ENCODE measurements around the gene MACROH2A2. TPM values are rescaled to one million over a fixed set of nuclear protein-coding genes. Genes with fewer than 3 reads are reported as not detected.

MACROH2A2 gene
- total and polyA plus RNA-seq, 4 experiments from 2014 or later, result 4.6 to 5.6 (median 5.1) TPM

DNA sequence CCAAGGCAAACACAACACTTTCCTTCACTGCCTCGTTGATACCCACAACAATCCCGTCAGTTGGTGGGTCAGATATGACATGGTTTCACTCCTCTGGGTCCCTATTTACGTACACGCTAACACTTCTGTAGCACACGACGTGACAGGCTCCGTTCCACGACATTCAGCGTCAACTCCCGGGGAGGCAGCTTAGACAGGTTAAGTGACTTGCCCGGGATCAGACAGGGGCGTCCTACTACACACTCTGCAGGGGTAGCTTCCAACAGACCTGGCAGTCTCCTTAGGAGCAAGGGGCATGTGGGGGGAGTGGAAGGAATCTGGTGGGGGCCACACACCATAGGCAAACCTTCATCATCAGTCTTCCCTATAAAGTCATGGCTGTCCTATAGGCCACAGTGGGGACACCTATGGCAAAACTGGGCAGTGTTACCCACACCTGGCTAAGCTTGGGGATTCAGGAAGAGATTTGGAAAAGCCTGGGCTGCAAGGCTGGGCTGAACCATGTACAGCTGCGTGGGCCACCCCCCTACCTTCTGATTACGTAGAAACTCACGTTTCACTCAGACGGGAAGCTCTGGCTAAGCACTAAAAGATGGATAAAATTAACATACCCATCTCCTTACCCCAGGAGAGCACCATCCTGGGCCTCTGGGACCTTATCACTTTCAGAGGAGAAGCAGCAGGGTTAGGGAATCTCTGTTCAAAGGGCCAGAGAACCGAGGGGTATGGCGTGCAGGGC is 91.9 kb downstream of the MACROH2A2 start:
- intact Hi-C loops (cut with micrococcal nuclease), result loop anchor here (1.0 kb wide), 1 partner anchor 28 kb away; no protein-coding TSS in a partner anchor
- DNase-seq, result no peak
- POLR2A ChIA-PET (ENCODE audit: partially characterized antibody), result interaction anchor here (2.2 to 5.3 kb wide), 7 partner anchors 8 to 88 kb away, joined by 10 to 119 read pairs (median 23); partner anchors contain the start of genes PPA1 and SAR1A
- Histone ChIP-seq H3K9me3 (ENCODE audit: control insufficient read depth in 1 of 2, low read length in 2 of 2) (no peaks in the 10 kb centered on the region), H3K27me3 (ENCODE audit: insufficient read depth, low read length) (no peaks in the 10 kb centered on the region), H3K4me3 (ENCODE audit: low read length in 2 of 2) (peak overlapping the region; percentile 6 to 87), H3K27ac (ENCODE audit: low read depth, low read length) (peak overlapping the region; percentile 78), H3K4me1 (ENCODE audit: insufficient read depth, low read length) (peaks cover 33% of the 10 kb centered on the region), H3K36me3 (ENCODE audit: insufficient read depth, low read length) (no peaks in the 10 kb centered on the region)
- peak overlapping the region; percentile 29 to 92 (median 59) for H3K27ac Mint-ChIP-seq
- peaks cover 11 to 47% (median 30%) of the 10 kb centered on the region in 4 donors for H3K4me1 Mint-ChIP-seq
- CTCF ChIA-PET (ENCODE audit: partially characterized antibody), result interaction anchor here (0.6 to 7.9 kb wide), 12 partner anchors 17 to 1017 kb away, joined by 3 to 153 read pairs (median 8); partner anchors contain the start of gene SAR1A
- no peaks in the 10 kb centered on the region for H3K27me3 Mint-ChIP-seq
- peak overlapping the region; percentile 75 to 91 (median 86) for H3K4me3 Mint-ChIP-seq
- H3K9me3 Mint-ChIP-seq, result no peaks in the 10 kb centered on the region
- H3K36me3 Mint-ChIP-seq, result peaks cover 7 to 22% of the 10 kb centered on the region in 2 donors

DNA sequence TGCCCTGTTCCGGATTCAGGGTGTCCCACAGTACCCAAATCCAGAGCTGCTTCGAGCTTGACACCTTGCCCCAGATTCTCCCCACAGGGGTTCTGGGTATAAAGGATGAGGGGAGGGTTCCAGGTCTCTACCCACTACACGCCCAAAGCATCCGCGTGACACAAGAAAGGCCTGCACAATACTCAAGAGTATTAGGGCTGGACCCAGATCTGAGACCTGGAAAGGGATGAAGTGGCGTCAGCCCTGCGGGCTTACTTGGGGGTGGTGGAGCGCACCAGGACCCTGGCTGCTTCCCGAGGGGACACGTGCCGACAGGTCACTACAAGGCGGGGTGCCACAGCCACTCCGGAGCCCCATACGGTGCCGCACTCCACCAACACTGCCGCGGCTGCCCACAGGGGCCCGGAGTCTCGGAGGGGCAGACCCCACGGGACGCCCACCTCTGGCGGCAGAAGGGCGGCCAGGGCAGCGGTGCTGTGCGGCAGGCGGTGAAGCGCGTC is 92.6 kb downstream of the MACROH2A2 start:
- Histone ChIP-seq H3K4me3 (ENCODE audit: low read length in 2 of 2) (peak overlapping the region; percentile 6 to 87), H3K36me3 (ENCODE audit: insufficient read depth, low read length) (peaks cover 7% of the 10 kb centered on the region), H3K9me3 (ENCODE audit: control insufficient read depth in 1 of 2, low read length in 2 of 2) (no peaks in the 10 kb centered on the region), H3K4me1 (ENCODE audit: insufficient read depth, low read length) (peaks cover 33% of the 10 kb centered on the region), H3K27ac (ENCODE audit: low read depth, low read length) (peak overlapping the region; percentile 78), H3K27me3 (ENCODE audit: insufficient read depth, low read length) (no peaks in the 10 kb centered on the region)
- POLR2A ChIA-PET (ENCODE audit: partially characterized antibody), result interaction anchor here (1.4 to 5.3 kb wide), 12 partner anchors 9 to 259 kb away, joined by 3 to 119 read pairs (median 14); partner anchors contain the start of genes EIF4EBP2, PPA1 and SAR1A
- peaks cover 11 to 44% (median 30%) of the 10 kb centered on the region in 4 donors for H3K4me1 Mint-ChIP-seq
- H3K36me3 Mint-ChIP-seq, result peaks cover 9 to 24% of the 10 kb centered on the region in 2 donors
- CTCF ChIA-PET (ENCODE audit: partially characterized antibody), result interaction anchor here (0.6 to 7.9 kb wide), 19 partner anchors 11 to 1017 kb away, joined by 3 to 153 read pairs (median 13); partner anchors contain the start of genes PPA1 and SAR1A
- no peaks in the 10 kb centered on the region for H3K27me3 Mint-ChIP-seq
- peak overlapping the region in 6 of 7 donors; percentile 59 to 92 (median 82) for H3K27ac Mint-ChIP-seq
- intact Hi-C loops (cut with micrococcal nuclease), result loop anchor here (1.0 kb wide), 1 partner anchor 29 kb away; no protein-coding TSS in a partner anchor
- DNase-seq, result peak in 1 of 5 donors; percentile 7
- H3K9me3 Mint-ChIP-seq, result no peaks in the 10 kb centered on the region
- H3K4me3 Mint-ChIP-seq, result peak overlapping the region; percentile 75 to 91 (median 86)

DNA sequence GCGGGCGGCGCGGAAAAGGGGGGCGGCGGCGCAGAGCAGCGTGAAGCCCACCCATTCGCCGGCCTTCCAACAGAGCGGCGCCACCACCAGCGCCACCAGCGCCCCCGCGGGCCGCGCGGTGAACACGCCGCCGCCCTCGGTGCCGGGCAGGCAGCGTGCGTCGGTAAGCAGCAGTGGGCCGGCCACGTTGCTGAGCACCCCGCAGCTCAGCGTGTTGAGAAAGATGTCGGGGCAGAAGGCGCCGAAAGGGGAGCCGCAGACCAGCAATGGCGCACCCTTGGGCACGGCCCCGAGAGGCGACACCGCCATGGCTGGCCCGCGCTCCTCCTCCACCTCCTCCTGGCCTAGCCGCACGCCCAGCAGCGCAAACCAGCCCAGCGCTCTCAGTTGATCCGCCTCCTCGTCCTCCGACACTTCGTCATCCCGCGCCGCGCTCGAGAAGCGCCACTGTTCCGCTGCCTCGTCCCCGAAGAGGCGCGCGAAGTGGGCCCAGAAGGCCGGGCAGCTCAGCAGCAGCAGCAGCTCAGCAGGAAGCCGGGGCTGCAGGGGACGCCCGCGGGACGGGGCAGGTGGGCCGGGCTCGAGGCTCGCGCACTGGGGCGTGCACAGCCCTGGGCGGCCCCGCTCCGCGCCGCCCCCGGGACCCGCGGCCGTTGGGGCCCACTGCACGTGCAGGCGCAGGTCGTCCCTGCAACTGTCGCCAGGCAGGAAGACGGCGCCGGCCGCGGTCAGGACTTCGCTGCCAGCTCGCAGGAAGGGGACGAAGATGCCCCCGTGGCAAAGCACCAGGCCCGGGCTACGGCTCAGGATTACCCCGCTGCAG is 93.2 kb downstream of the MACROH2A2 start:
- Histone ChIP-seq H3K4me3 (ENCODE audit: low read length in 2 of 2) (peak overlapping the region; percentile 50 to 87), H3K9me3 (ENCODE audit: control insufficient read depth in 1 of 2, low read length in 2 of 2) (no peaks in the 10 kb centered on the region), H3K27me3 (ENCODE audit: insufficient read depth, low read length) (no peaks in the 10 kb centered on the region), H3K36me3 (ENCODE audit: insufficient read depth, low read length) (peaks cover 13% of the 10 kb centered on the region), H3K4me1 (ENCODE audit: insufficient read depth, low read length) (peaks cover 33% of the 10 kb centered on the region), H3K27ac (ENCODE audit: low read depth, low read length) (peak overlapping the region; percentile 78)
- no peaks in the 10 kb centered on the region for H3K9me3 Mint-ChIP-seq
- CTCF ChIA-PET (ENCODE audit: partially characterized antibody), result interaction anchor here (0.7 to 7.9 kb wide), 47 partner anchors 8 to 260 kb away, joined by 3 to 153 read pairs (median 7); partner anchors contain the start of genes EIF4EBP2, PPA1 and SAR1A
- peak; percentile 76 to 85 (median 79) for DNase-seq
- H3K27ac Mint-ChIP-seq, result peak overlapping the region; percentile 77 to 99 (median 94)
- peaks cover 9 to 24% of the 10 kb centered on the region in 2 donors for H3K36me3 Mint-ChIP-seq
- peak overlapping the region; percentile 90 to 93 (median 91) for H3K4me3 Mint-ChIP-seq
- H3K4me1 Mint-ChIP-seq, result peaks cover 11 to 41% (median 30%) of the 10 kb centered on the region in 4 donors
- POLR2A ChIA-PET (ENCODE audit: partially characterized antibody), result interaction anchor here (1.0 to 5.3 kb wide), 19 partner anchors 9 to 259 kb away, joined by 3 to 119 read pairs (median 7); partner anchors contain the start of genes EIF4EBP2, PPA1 and SAR1A
- intact Hi-C loops (cut with micrococcal nuclease), result loop anchor here (1.0 kb wide), 6 partner anchors 24 to 258 kb away; partner anchors contain the start of genes EIF4EBP2, PPA1 and SAR1A
- H3K27me3 Mint-ChIP-seq, result no peaks in the 10 kb centered on the region

DNA sequence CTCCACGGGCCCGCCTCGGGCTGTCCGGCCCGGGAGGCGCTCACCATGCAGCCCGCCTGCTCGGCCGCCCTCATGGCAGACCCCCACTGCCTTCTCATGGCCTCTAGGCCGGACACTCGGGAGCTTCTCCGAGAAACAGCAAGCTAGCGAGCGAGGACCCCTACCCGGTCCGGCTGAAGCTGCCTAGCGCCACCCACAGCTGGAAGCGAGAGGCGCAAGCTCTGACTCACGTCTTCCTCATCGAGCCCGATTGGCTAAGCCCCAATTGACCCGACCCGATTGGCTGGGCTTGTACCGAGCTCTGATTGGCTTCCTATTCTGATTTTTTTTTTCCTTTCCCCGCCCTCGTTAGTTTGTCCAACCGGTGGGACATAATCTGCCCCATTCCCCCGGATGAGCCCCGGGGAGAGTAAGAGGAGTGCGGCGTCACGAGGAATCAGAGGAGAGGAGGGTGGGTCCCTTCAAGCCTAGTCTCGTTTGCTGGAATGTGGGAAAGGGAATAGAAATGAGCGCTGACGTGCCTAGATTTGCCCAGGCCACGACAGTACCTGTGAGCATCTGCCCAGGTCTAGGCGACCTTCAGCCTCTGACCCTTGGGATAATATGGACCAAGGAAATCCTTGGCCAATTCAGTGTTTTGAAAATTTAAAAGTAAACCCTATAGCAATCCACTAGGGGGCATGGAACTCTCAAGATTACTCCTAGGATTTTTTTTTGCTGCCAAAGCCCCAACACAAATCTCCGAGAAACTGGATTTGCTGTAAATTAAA is 94.0 kb downstream of the MACROH2A2 start, which contains the start of gene TYSND1:
TSS of gene TYSND1 (minus strand) at position 212 of the 770 bp plus-strand sequence. CDS start at position 98, 114 bp downstream.
- intact Hi-C loops (cut with micrococcal nuclease), result loop anchor here (1.0 kb wide), 8 partner anchors 24 to 258 kb away; partner anchors contain the start of genes EIF4EBP2, PPA1 and SAR1A
- Mint-ChIP-seq H3K27ac (peak within 1 kb of the TSS; percentile 92 to 99 (median 98)), H3K36me3 (peaks cover 14 to 31% of the 10 kb centered on the region in 2 donors), H3K9me3 (no peaks in the 10 kb centered on the region), H3K4me3 (peak within 1 kb of the TSS; percentile 90 to 93 (median 91)), H3K4me1 (peaks cover 13 to 41% (median 32%) of the 10 kb centered on the region in 4 donors), H3K27me3 (no peaks in the 10 kb centered on the region)
- Histone ChIP-seq H3K27me3 (ENCODE audit: insufficient read depth, low read length) (no peaks in the 10 kb centered on the region), H3K9me3 (ENCODE audit: control insufficient read depth in 1 of 2, low read length in 2 of 2) (no peaks in the 10 kb centered on the region), H3K27ac (ENCODE audit: low read depth, low read length) (peak within 1 kb of the TSS; percentile 78), H3K4me3 (ENCODE audit: low read length in 2 of 2) (peak within 1 kb of the TSS; percentile 50 to 87), H3K36me3 (ENCODE audit: insufficient read depth, low read length) (peaks cover 19% of the 10 kb centered on the region), H3K4me1 (ENCODE audit: insufficient read depth, low read length) (peaks cover 33% of the 10 kb centered on the region)
- ChIA-PET POLR2A (ENCODE audit: partially characterized antibody) (interaction anchor here (0.6 to 5.3 kb wide), 20 partner anchors 8 to 258 kb away, joined by 3 to 119 read pairs (median 6); partner anchors contain the start of genes EIF4EBP2, PPA1 and SAR1A), CTCF (ENCODE audit: partially characterized antibody) (interaction anchor here (0.6 to 7.9 kb wide), 48 partner anchors 9 to 456 kb away, joined by 3 to 153 read pairs (median 7); partner anchors contain the start of genes EIF4EBP2, PPA1, PRF1 and SAR1A)
- DNase-seq, result peak; percentile 90 to 96 (median 91)

DNA sequence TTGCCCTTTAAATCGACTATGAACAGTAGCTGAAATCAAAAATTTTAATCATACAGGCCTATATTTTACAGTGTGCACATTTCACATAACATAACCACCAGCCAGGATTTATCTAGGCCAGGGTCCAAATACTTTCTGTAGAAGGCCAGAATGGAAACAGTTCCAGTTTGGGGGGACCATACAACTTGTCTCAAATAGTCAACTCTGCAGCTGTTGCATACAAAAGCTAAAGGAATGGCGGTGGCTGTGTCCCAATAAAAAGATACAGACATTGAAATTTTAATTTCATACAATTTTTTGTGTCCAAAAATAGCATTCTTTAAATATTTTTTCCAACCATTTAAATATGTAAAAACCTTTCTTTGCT is 94.6 kb downstream of the MACROH2A2 start:
- intact Hi-C loops (cut with micrococcal nuclease), result loop anchor here (1.0 kb wide), 3 partner anchors 52 to 217 kb away; no protein-coding TSS in a partner anchor
- H3K27me3 ChIP-seq (ENCODE audit: insufficient read depth, low read length), result no peaks in the 10 kb centered on the region
- CTCF ChIA-PET (ENCODE audit: partially characterized antibody), result interaction anchor here (0.6 to 7.9 kb wide), 35 partner anchors 9 to 455 kb away, joined by 3 to 153 read pairs (median 8); partner anchors contain the start of genes EIF4EBP2, PRF1 and SAR1A
- H3K36me3 ChIP-seq (ENCODE audit: insufficient read depth, low read length), result peaks cover 25% of the 10 kb centered on the region
- Mint-ChIP-seq H3K4me3 (peak overlapping the region; percentile 85 to 93 (median 90)), H3K9me3 (no peaks in the 10 kb centered on the region), H3K4me1 (peaks cover 14 to 38% (median 30%) of the 10 kb centered on the region in 4 donors), H3K27me3 (no peaks in the 10 kb centered on the region), H3K36me3 (peaks cover 19 to 37% of the 10 kb centered on the region in 2 donors), H3K27ac (peak overlapping the region; percentile 92 to 99 (median 98))
- peak overlapping the region in 1 of 2 donors; percentile 87 for H3K4me3 ChIP-seq (ENCODE audit: low read length in 2 of 2)
- H3K27ac ChIP-seq (ENCODE audit: low read depth, low read length), result peak overlapping the region; percentile 78
- no peak for DNase-seq
- peaks cover 33% of the 10 kb centered on the region for H3K4me1 ChIP-seq (ENCODE audit: insufficient read depth, low read length)
- H3K9me3 ChIP-seq (ENCODE audit: control insufficient read depth in 1 of 2, low read length in 2 of 2), result no peaks in the 10 kb centered on the region
- POLR2A ChIA-PET (ENCODE audit: partially characterized antibody), result interaction anchor here (1.4 to 5.3 kb wide), 6 partner anchors 22 to 257 kb away, joined by 4 to 119 read pairs (median 24); partner anchors contain the start of genes EIF4EBP2 and SAR1A
